ENCODE measurements around the gene IL21. TPM values are rescaled to one million over a fixed set of nuclear protein-coding genes. Genes with fewer than 3 reads are reported as not detected.

Gene IL21
- total and polyA plus RNA-seq, 10 donors: 0.09 to 0.20 (median 0.10) TPM; not detected in 5

DNA sequence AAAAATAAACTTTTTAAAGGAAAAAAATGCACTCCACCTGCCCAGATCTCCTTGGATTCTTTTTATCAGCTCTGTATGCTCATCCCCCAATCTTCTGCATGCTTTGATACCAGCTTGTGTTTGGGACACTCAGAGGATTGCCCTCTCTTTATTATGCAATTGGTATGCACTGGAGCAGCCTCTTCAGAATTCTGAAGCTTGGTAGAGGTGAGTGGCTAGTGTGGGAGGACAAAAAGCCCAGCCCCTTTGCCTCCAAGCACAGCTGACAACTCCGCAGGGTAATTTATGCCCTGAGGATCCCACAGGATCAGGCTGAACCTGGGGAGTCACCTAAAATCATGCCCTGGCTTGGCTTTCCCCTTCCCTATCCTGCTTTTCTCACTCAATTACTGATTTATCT, 16.7 kb downstream of the IL21 start:
- WGBS, 5 donors: 75 to 97% (median 95%) methylated on average over 1 of the region's 1 CpG
- Histone ChIP-seq H3K4me1 (no peaks in the 10 kb centered on the region), H3K4me3 (no peak overlapping the region), H3K9me3 (no peaks in the 10 kb centered on the region), H3K27me3 (replicated peaks in 1 of 7) (peaks cover 0 to 36% (median 0%) of the 10 kb centered on the region in 7 donors), H3K27ac (no peak overlapping the region), H3K36me3 (no peaks in the 10 kb centered on the region)
- intact Hi-C loops (cut with DNase I; ENCODE audit: low total_unique reads): loop anchor here (10.0 kb wide), 1 partner anchor 111 kb away; no protein-coding TSS in a partner anchor
- DNase-seq: no peak
- TF ChIP-seq POLR2A (IDR thresholded peaks at IDR 0.05) (no peak), POLR2AphosphoS5 (IDR thresholded peaks at IDR 0.05) (no peak)
- TF ChIP-seq, protein P1, sequence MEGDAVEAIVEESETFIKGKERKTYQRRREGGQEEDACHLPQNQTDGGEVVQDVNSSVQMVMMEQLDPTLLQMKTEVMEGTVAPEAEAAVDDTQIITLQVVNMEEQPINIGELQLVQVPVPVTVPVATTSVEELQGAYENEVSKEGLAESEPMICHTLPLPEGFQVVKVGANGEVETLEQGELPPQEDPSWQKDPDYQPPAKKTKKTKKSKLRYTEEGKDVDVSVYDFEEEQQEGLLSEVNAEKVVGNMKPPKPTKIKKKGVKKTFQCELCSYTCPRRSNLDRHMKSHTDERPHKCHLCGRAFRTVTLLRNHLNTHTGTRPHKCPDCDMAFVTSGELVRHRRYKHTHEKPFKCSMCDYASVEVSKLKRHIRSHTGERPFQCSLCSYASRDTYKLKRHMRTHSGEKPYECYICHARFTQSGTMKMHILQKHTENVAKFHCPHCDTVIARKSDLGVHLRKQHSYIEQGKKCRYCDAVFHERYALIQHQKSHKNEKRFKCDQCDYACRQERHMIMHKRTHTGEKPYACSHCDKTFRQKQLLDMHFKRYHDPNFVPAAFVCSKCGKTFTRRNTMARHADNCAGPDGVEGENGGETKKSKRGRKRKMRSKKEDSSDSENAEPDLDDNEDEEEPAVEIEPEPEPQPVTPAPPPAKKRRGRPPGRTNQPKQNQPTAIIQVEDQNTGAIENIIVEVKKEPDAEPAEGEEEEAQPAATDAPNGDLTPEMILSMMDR (IDR thresholded peaks at IDR 0.05 in 8 of 11, conservative IDR thresholded peaks at IDR 0.05 in 3 of 11): no peak

DNA sequence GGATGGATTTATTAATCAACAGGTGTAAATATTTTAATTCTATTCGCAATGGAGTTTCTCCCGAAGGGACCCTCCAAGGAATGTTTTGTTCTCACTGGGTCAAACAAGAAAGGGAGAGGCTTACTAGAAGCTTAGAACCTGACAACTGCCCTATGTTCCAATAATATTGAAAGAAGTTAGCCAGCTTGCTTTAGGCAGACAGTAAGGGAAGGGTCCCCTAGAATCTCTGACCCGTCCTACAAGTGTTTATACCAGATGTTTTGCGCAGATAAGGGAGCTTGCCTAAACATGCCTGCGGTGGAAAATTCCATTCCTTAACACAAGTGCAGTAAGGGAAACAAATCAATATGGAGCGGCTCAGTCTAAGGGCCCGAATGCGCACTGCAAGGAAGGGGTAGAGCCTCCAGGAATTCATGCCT, 17.7 kb downstream of the IL21 start:
- intact Hi-C loops (cut with DNase I; ENCODE audit: low total_unique reads): loop anchor here (10.0 kb wide), 1 partner anchor 112 kb away; no protein-coding TSS in a partner anchor
- Histone ChIP-seq H3K36me3 (no peaks in the 10 kb centered on the region), H3K27ac (no peak overlapping the region), H3K4me1 (no peaks in the 10 kb centered on the region), H3K9me3 (no peaks in the 10 kb centered on the region), H3K27me3 (replicated peaks in 1 of 7) (peaks cover 0 to 36% (median 0%) of the 10 kb centered on the region in 7 donors), H3K4me3 (no peak overlapping the region)
- no peak for DNase-seq
- WGBS, 5 donors: 73 to 86% (median 79%) methylated on average over 8 of the region's 8 CpGs
- TF ChIP-seq POLR2A (IDR thresholded peaks at IDR 0.05): no peak
- TF ChIP-seq, protein P1 (IDR thresholded peaks at IDR 0.05 in 8 of 11, conservative IDR thresholded peaks at IDR 0.05 in 3 of 11): no peak
- no peak for TF ChIP-seq POLR2AphosphoS5 (IDR thresholded peaks at IDR 0.05)

DNA sequence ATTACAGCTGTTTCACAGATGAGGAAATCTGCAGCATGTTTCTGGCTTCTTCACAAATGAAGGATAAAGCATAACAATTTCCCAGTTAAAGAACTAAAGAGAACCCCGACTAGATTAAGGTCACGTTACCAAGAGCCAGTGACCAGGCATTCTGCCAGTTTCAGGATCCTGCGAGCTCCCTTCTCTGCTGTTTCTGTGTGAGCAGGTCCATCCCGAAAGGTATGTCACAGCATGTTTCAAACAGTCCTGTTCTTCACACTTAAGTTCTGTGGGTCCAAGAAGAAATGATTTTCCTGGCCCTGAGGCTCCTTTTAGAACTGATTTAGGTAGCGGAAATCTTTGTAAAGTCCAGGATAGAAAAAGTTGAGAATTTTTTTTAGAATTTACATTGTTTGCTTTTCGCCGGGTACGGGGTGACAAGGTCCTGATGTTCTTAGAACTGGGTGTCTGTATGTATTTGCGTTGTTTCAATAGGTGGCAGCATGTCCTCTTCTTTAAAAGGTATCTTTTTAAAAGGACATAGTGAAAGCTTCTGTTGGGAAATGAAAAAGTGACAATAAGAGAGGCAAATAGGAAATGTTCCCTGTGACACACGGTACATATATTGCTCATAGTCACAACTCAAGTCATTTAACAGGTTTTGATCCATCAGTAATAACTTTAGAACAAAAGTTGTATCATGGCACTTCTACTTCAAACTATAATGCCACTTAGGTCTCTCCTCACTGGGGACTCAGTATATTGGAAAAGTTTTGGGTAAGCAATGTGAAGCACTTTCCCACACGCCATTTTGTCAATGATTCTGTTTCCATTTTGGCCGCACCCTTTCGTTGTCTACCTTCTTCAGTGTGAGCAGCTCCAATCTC, 18.4 kb downstream of the IL21 start:
- DNase-seq: no peak
- no peak overlapping the region for H3K27ac ChIP-seq
- H3K9me3 ChIP-seq: no peaks in the 10 kb centered on the region
- TF ChIP-seq, protein P1 (IDR thresholded peaks at IDR 0.05 in 8 of 11, conservative IDR thresholded peaks at IDR 0.05 in 3 of 11): peak in 3 of 11 experiments; percentile 25 to 35 (median 33)
- no peak for TF ChIP-seq POLR2A (IDR thresholded peaks at IDR 0.05)
- WGBS, 5 donors: 42 to 51% (median 48%) methylated on average over 13 of the region's 13 CpGs
- no peaks in the 10 kb centered on the region for H3K4me1 ChIP-seq
- peaks cover 0 to 36% (median 0%) of the 10 kb centered on the region in 7 donors for H3K27me3 ChIP-seq (replicated peaks in 1 of 7)
- no peaks in the 10 kb centered on the region for H3K36me3 ChIP-seq
- intact Hi-C loops (cut with DNase I; ENCODE audit: low total_unique reads): loop anchor here (10.0 kb wide), 1 partner anchor 112 kb away; no protein-coding TSS in a partner anchor
- no peak overlapping the region for H3K4me3 ChIP-seq

DNA sequence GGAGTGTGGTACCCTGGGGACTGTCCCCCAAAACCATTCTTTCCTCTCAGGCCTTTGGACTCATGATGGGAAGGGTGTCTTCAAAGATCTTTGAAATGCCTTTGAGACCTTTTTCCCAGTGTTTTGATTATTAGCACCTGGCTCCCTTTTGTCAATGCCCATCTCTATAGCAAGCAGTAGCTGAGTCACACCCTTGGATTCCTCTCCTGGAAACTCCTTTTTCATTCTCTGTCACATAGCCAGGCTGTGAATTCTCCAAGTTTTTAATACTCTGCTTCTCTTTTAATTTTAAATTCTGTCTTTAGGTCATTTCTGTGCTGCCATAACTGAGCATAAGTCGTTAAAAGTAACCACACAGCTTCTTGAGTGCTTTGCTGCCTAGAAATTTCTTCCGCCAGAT, 29.7 kb downstream of the IL21 start:
- 79 to 88% (median 84%) methylated on average over 2 of the region's 2 CpGs for WGBS, 5 donors
- intact Hi-C loops (cut with DNase I; ENCODE audit: low total_unique reads): no loop called here

More for the DNA sequence above, 29.7 kb downstream of the IL21 start:
- no peaks in the 10 kb centered on the region for H3K27me3 ChIP-seq (replicated peaks in 1 of 7)
- DNase-seq: no peak
- no peaks in the 10 kb centered on the region for H3K9me3 ChIP-seq
- H3K36me3 ChIP-seq: no peaks in the 10 kb centered on the region
- TF ChIP-seq POLR2A (IDR thresholded peaks at IDR 0.05) (no peak), POLR2AphosphoS5 (IDR thresholded peaks at IDR 0.05) (no peak)
- TF ChIP-seq, protein P1 (IDR thresholded peaks at IDR 0.05 in 8 of 11, conservative IDR thresholded peaks at IDR 0.05 in 3 of 11): no peak
- H3K4me1 ChIP-seq: no peaks in the 10 kb centered on the region
- no peak overlapping the region for H3K27ac ChIP-seq
- no peak overlapping the region for H3K4me3 ChIP-seq

Measured in spleen (tissue), 11 donors.